Activated CD8-positive, alpha-beta T cell treated with anti-CD3 and anti-CD28 coated beads for 36 hours (primary cell): ENCODE results near the gene ARHGAP26. TPM values are rescaled to one million over a fixed set of nuclear protein-coding genes. Genes with fewer than 3 reads are reported as not detected.

Source experiments
- ATAC-seq: fragments of 200-7000 bp; cut with Tn5 transposase; one replicate; pipeline ENCODE4 v1.10.0; 2021; ENCODE audit warnings: mild to moderate bottlenecking, moderate library complexity
- CTCF ChIA-PET: fragments of 350-600 bp; sonication (Branson Sonifier 250); formaldehyde crosslinking; loops from one replicate; lab custom pipeline; 2021; ENCODE audit warnings: antibody characterized with exemption; lab: Charles Lee
- POLR2A ChIA-PET: fragments of 350-600 bp; sonication (Branson Sonifier 250); formaldehyde crosslinking; loops from one replicate; lab custom pipeline; 2021; ENCODE audit warnings: antibody characterized with exemption; lab: Charles Lee
- DNase-seq: peaks from one replicate; pipeline ENCODE4 v3.0.0-alpha.2; 2020
- H3K27ac Mint-ChIP-seq: one replicate; pipeline ENCODE4 v1.8.0; 2021; ENCODE audit warnings: mild to moderate bottlenecking, mixed read lengths
- H3K27me3 Mint-ChIP-seq: one replicate; pipeline ENCODE4 v1.8.0; 2021; ENCODE audit warnings: mixed read lengths
- H3K36me3 Mint-ChIP-seq: one replicate; pipeline ENCODE4 v1.8.0; 2021; ENCODE audit warnings: low read depth, mixed read lengths
- H3K4me1 Mint-ChIP-seq: one replicate; pipeline ENCODE4 v1.8.0; 2021; ENCODE audit warnings: low read depth, mixed read lengths
- H3K4me3 Mint-ChIP-seq: one replicate; pipeline ENCODE4 v1.8.0; 2021; ENCODE audit warnings: mild to moderate bottlenecking, moderate library complexity, mixed read lengths
- H3K9me3 Mint-ChIP-seq: one replicate; pipeline ENCODE4 v1.8.0; 2021; ENCODE audit warnings: mixed read lengths
- CTCF ChIP-seq: fragments of 200-600 bp; IDR thresholded peaks from one replicate; pipeline ENCODE4 v1.8.0; 2022; ENCODE audit warnings: antibody characterized with exemption, mild to moderate bottlenecking
- intact Hi-C: fragments of 100-400 bp; cut with micrococcal nuclease; formaldehyde crosslinking; loops from one replicate; pipeline ENCODE4 v1.10.0; 2022
- total RNA-seq, 2 experiments: library from RNA; stranded (reverse); gene quantifications; one replicate each; pipeline ENCODE4 v1.2.3, GENCODE V29; 2021

Gene ARHGAP26
- total RNA-seq, 2 experiments from 2014 or later = 12.7 to 18.0 TPM

DNA sequence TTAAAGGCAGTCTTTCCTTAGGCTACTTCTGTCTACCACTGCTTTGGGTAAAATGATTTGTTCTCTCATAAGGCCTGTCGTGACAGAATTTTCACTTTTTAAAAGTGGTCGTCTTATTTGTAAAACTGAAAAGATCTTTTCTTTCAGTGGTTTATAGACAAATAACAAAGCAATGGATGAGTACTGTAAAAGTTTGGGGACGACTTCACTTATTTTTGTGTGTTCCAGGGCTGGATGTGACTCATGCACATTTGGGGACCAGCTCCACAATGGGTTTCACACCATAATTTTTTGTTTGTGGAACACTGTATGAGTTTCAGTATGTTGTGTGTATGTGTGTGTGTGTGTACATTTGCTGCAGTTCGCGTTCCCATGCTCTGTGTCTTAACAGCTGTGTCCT lies 53.6 kb downstream of the ARHGAP26 start:
- Mint-ChIP-seq H3K36me3 (peaks cover 2% of the 10 kb centered on the region), H3K4me3 (no peak overlapping the region), H3K27me3 (no peaks in the 10 kb centered on the region), H3K27ac (no peak overlapping the region), H3K4me1 (peaks cover 91% of the 10 kb centered on the region), H3K9me3 (peaks cover 1% of the 10 kb centered on the region)
- intact Hi-C loops = loop anchor here (5.0 kb wide), 2 partner anchors 38 to 52 kb away; partner anchors contain the start of gene ARHGAP26
- DNase-seq (no peak), ATAC-seq (no peak)
- CTCF ChIA-PET = interaction anchor here (0.8 to 6.2 kb wide), 8 partner anchors 37 to 111 kb away, joined by 3 to 31 read pairs (median 6); partner anchors contain the start of gene ARHGAP26
- no peak for TF ChIP-seq CTCF
- POLR2A ChIA-PET = interaction anchor here (0.7 to 1.2 kb wide), 4 partner anchors 13 to 553 kb away, joined by 3 to 4 read pairs (median 4); partner anchors contain the start of gene ARHGAP26

DNA sequence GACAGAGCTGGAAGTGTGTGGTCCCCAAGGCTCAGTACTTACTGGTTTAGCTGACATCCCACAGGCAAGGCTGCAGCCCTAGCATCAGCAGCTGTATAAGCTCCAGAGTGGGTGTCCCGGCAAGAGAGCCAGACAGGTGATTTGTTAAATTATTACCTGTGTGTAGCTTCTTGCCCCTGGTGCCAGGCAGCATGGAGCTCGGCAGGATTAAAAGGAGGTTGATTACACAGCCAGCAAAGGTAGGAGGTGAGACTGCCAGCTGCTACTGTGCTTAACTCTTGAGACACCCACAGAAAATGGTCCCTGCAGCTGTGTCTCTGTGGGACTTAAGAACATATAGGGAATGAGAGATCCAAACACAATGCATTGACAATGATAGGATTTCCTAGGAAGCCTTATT lies 54.2 kb downstream of the ARHGAP26 start:
- Mint-ChIP-seq H3K27me3 (no peaks in the 10 kb centered on the region), H3K4me3 (no peak overlapping the region), H3K36me3 (peaks cover 4% of the 10 kb centered on the region), H3K9me3 (peaks cover 1% of the 10 kb centered on the region), H3K27ac (no peak overlapping the region), H3K4me1 (peaks cover 92% of the 10 kb centered on the region)
- no peak for ATAC-seq
- ChIA-PET POLR2A (interaction anchor here (1.2 kb wide), 1 partner anchor 55 kb away, joined by 4 read pairs; the partner anchor contains the start of gene ARHGAP26), CTCF (interaction anchor here (0.8 to 6.2 kb wide), 8 partner anchors 38 to 111 kb away, joined by 3 to 31 read pairs (median 6); partner anchors contain the start of gene ARHGAP26)
- DNase-seq = no peak
- intact Hi-C loops = loop anchor here (5.0 kb wide), 2 partner anchors 38 to 52 kb away; partner anchors contain the start of gene ARHGAP26
- TF ChIP-seq CTCF = no peak

GRCh38 chr5:142825378-142826089 lies 55.4 kb downstream of the ARHGAP26 start:
- CTCF ChIA-PET = interaction anchor here (6.2 kb wide), 1 partner anchor 54 kb away, joined by 31 read pairs; the partner anchor contains the start of gene ARHGAP26
- peaks cover 93% of the 10 kb centered on the region for H3K4me1 Mint-ChIP-seq

GRCh38 chr5:142826093-142826492 lies 55.9 kb downstream of the ARHGAP26 start:
- Mint-ChIP-seq H3K36me3 (peaks cover 2% of the 10 kb centered on the region), H3K4me1 (peaks cover 93% of the 10 kb centered on the region), H3K27me3 (no peaks in the 10 kb centered on the region), H3K27ac (no peak overlapping the region), H3K4me3 (no peak overlapping the region), H3K9me3 (no peaks in the 10 kb centered on the region)
- DNase-seq (no peak), ATAC-seq (no peak)
- intact Hi-C loops = no loop called here
- CTCF ChIA-PET = interaction anchor here (1.0 to 6.2 kb wide), 5 partner anchors 43 to 78 kb away, joined by 3 to 31 read pairs (median 5); partner anchors contain the start of gene ARHGAP26
- no peak for TF ChIP-seq CTCF
- POLR2A ChIA-PET = interaction anchor here (1.5 kb wide), 1 partner anchor 42 kb away, joined by 7 read pairs; no protein-coding TSS in a partner anchor

More at GRCh38 chr5:142825378-142826089, 55.4 kb downstream of the ARHGAP26 start:
- H3K4me3 Mint-ChIP-seq = no peak overlapping the region
- H3K27ac Mint-ChIP-seq = no peak overlapping the region
- POLR2A ChIA-PET = no interaction called here
- H3K9me3 Mint-ChIP-seq = peaks cover 1% of the 10 kb centered on the region
- ATAC-seq (no peak), DNase-seq (no peak)
- H3K36me3 Mint-ChIP-seq = peaks cover 4% of the 10 kb centered on the region
- no peak for TF ChIP-seq CTCF
- intact Hi-C loops = no loop called here
- no peaks in the 10 kb centered on the region for H3K27me3 Mint-ChIP-seq
